NCI-H510A treated with DMSO at 0.1 percent for 48 hours (cell line): Measurements from ENCODE around the gene ATP6V1G2.
"Not testable (repeated sequence)": the region's sequence is repeated elsewhere in the genome, so short reads cannot be mapped to it uniquely, and the experiment has no call there.

ENCODE experiments used
- DNase-seq: peaks from one replicate; lab custom pipeline; 2025; lab: John Stamatoyannopoulos, UW

Gene ATP6V1G2

GRCh38 chr6:31546339-31546957 lies at the start of gene ATP6V1G2:
Gene ATP6V1G2, minus strand, starts transcription at chr6:31546608. Its CDS starts 49 bp downstream, at chr6:31546559.
- DNase-seq: peak; percentile 98

DNA sequence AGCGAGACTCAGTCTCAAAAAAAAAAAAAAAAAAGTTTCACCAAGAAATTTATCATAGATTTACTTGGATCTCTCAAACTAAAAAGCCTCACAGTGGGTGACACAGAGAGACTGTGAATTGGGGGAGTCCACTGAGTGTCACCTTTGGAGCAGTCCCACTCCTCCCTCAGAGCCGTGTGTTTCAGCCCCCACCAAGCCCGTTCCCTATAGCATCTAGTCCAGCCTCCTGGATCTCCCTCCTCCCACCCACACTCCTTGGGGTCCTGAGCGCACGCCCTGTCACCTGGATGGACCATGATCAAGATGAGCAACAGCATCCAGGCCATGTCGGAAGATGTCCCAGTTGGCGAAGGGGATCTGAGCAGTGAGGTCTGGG lies 46.0 kb upstream of the ATP6V1G2 start:
- DNase-seq: no peak

GRCh38 chr6:31590691-31591090 lies 44.3 kb upstream of the ATP6V1G2 start:
- not testable (repeated sequence) for DNase-seq

- no peak for DNase-seq
Observed at GRCh38 chr6:31588871-31589650, 42.7 kb upstream of the ATP6V1G2 start.

DNA sequence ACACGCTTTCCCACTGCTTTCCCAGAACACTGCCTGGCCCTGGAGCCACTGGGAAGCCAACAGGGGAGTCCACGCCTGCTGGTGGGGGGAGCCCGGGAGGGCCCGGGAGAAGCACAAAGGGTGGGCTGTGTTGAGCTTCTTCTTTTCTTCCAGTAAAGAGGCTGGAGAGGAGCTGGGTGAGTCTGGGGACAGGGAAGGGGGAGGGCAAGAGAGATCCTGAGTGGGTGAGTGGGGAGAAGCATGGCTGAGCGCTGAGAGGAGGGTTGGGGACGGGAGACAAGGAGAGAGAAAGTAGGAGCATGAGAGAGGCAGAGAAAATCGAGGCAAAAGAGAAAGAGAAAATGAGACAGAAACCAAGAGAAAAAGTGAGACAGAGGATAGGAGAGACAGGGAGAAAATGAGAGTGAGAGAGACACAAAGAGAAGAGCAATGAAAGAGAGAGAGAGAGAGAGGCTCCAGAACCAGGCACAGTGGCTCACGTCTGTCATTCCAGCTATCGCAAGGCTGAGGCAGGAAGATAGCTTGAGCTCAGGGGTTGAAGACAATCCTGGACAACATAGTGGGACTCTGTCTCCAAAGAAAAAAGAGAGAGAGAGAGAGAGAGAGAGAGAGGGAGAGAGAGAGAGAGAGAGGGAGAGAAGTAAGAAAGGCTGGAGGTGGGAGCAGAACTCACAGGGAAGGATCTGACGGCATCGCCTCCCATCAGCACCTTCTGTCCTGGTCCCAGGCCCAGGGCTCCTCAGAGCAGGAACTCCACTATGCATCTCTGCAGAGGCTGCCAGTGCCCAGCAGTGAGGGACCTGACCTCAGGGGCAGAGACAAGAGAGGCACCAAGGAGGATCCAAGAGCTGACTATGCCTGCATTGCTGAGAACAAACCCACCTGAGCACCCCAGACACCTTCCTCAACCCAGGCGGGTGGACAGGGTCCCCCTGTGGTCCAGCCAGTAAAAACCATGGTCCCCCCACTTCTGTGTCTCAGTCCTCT lies 41.7 kb upstream of the ATP6V1G2 start:
- DNase-seq: no peak

- no peak for DNase-seq
Observed at GRCh38 chr6:31586599-31587281, 40.3 kb upstream of the ATP6V1G2 start.

- no peak for DNase-seq
Observed at GRCh38 chr6:31586008-31586407, 39.6 kb upstream of the ATP6V1G2 start, which contains the start of gene LST1. Gene LST1, plus strand, starts transcription at chr6:31586277. Its CDS starts 1,023 bp downstream, at chr6:31587300.

DNA sequence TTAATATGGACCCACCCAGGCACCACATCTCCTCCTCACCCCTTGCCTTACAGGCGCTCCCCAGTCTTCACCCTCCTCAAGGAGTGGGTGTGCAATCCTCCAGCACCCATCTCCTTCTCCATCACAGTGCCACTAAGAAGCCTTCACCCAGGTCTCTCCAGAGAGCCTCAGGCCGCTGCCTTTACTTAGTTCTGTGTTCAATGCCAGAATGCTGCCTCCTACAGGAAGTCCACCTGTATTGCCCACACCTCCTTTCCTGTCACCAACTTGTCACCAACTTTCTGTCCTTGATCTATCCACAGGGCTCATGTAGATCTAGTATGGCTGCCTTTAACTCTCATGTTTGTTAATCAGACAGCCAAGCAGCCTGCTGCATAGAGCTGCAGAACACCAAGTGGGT lies 39.1 kb upstream of the ATP6V1G2 start:
- no peak for DNase-seq

- no peak for DNase-seq
Observed at GRCh38 chr6:31582230-31582643, 35.8 kb upstream of the ATP6V1G2 start, which contains the start of gene LTB. Gene LTB, minus strand, starts transcription at chr6:31582424. Its CDS starts 7 bp downstream, at chr6:31582417.

GRCh38 chr6:31581434-31582229 lies 35.2 kb upstream of the ATP6V1G2 start:
- no peak for DNase-seq

DNA sequence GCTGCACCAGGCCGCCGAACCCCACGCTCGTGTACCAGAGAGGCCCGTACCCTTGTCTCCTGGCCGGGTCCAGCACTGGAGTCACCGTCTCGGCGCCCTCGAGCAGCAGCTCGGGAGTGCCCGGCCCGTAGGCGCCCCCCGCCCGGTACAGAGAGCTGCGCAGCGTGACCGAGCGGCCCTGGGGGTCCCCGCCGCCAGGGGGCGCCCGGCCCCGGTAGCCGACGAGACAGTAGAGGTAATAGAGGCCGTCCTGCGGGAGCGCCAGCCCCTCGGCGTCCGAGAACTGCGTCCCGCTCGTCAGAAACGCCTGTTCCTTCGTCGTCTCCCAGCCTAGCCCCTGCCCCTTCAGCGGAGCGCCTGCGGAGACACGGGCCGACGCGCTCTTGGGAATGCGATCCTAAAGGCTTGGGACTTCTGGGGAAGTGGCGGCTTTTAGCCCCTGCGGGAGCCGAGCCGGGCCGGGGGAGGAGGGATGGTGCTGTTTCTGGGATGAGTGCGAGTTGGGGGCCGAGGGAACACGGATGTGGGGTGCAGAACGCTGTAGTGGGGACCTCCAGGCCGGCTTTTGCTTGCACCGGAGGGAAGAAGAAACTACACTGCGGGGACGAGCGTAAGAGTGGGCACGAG lies 34.5 kb upstream of the ATP6V1G2 start:
- peak; percentile 54 for DNase-seq

GRCh38 chr6:31580438-31580740 lies 34.0 kb upstream of the ATP6V1G2 start:
- no peak for DNase-seq

DNA sequence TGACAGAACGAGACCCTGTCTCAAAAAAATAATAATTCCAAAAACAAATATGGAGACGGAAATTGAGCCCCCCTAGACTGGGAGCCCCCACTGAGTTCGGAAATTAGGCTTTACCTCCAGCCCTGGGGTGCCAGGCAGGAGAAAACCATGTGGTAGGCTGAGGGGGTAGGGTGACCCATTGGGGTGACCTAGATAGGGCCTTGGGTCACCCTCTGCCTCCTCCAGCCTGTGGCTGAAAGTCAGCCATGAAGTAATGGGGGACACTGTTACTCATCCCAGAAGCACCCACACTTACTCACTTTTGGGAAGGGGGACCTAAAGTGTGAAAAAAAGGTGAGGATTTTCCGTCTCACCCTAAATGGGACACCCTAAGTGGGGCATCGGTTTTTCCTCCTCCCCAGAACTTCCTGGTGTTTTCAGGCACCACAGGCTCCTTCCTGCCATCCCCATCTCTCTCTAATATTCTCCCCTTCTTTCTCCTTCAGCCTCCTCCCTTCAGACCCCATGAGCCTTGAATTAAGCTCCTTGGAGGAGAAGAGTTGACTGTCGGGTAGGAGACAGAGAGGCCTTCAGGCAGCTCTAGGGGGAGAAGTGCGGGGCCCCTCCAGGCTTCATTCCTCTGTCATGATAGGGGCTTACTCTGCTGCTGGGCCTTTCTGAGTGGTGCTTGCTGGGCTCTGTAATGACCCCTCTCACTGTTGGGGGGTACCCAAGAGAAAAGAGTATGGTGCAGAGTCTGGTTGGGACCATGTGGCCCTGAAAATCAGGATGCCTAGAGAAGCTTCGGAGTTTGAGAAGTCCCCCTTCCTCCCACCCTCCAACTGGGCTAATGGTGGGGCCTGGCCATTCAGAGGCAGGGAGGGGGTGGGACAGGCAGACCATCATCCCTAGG lies 33.4 kb upstream of the ATP6V1G2 start:
- DNase-seq: no peak

GRCh38 chr6:31579119-31579505 lies 32.7 kb upstream of the ATP6V1G2 start:
- DNase-seq: no peak

DNA sequence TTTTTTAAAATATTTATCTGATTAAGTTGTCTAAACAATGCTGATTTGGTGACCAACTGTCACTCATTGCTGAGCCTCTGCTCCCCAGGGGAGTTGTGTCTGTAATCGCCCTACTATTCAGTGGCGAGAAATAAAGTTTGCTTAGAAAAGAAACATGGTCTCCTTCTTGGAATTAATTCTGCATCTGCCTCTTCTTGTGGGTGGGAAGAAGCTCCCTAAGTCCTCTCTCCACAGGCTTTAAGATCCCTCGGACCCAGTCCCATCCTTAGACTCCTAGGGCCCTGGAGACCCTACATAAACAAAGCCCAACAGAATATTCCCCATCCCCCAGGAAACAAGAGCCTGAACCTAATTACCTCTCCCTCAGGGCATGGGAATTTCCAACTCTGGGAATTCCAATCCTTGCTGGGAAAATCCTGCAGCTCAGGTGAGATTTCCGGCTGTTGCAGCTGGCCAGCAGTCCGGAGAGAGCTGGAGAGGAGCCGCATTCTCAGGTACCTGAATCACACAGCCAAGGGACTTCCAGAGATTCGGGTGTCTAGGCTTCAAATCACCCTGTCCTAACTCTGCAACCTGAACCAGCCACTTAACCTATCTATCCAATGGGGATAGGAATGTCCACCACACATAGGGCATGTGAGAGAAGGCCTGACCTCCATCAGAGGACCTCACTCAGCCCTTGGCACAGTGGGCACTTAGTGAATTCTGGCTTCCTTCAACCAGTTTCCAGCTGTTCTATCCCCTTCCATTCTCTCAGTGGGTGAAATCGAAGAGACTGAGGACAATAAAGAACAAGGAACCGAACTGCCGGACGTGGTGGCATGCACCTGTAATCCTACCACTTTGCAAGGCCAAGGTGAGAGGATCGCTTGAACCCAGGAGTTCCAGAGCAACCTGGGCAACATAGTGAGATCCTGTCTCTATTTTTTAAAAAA lies 32.0 kb upstream of the ATP6V1G2 start:
- no peak for DNase-seq

DNA sequence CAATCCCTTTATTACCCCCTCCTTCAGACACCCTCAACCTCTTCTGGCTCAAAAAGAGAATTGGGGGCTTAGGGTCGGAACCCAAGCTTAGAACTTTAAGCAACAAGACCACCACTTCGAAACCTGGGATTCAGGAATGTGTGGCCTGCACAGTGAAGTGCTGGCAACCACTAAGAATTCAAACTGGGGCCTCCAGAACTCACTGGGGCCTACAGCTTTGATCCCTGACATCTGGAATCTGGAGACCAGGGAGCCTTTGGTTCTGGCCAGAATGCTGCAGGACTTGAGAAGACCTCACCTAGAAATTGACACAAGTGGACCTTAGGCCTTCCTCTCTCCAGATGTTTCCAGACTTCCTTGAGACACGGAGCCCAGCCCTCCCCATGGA lies 31.2 kb upstream of the ATP6V1G2 start:
- no peak for DNase-seq

- DNase-seq: no peak
Observed at GRCh38 chr6:31576897-31577578, 30.6 kb upstream of the ATP6V1G2 start.
